Fibroblast of lung (primary cell): ENCODE data around the gene TTC38. TPM values are rescaled to one million over a fixed set of nuclear protein-coding genes. Genes with fewer than 3 reads are reported as not detected.

Source experiments
- DNase-seq, 2 donors: peaks; one replicate each; pipeline versions ENCODE4 v3.0.0 to v3.0.0-alpha.2; 2010; ENCODE audit warnings: low read depth in 2 of 2
- H2AFZ ChIP-seq: 2 replicates; pipeline ENCODE4 v1.5.1; 2012; ENCODE audit warnings: low read length, control low read depth, inconsistent platforms
- H3K27ac ChIP-seq: 2 replicates; pipeline ENCODE4 v1.5.1; 2011; ENCODE audit warnings: low read length, control low read depth; ENCODE audit not compliant: insufficient read depth
- H3K27me3 ChIP-seq: 2 replicates; pipeline ENCODE4 v1.5.1; 2011; ENCODE audit warnings: mild to moderate bottlenecking, low read length; ENCODE audit not compliant: control insufficient read depth, insufficient read depth
- H3K36me3 ChIP-seq: 2 replicates; pipeline ENCODE4 v1.5.1; 2011; ENCODE audit warnings: low read length; ENCODE audit not compliant: control insufficient read depth, insufficient read depth
- H3K4me1 ChIP-seq: 2 replicates; pipeline ENCODE4 v1.5.1; 2011; ENCODE audit warnings: low read length; ENCODE audit not compliant: control insufficient read depth, insufficient read depth; ENCODE audit errors: extremely low read depth
- H3K4me2 ChIP-seq: 2 replicates; pipeline ENCODE4 v1.5.1; 2011; ENCODE audit warnings: low read length, control low read depth; ENCODE audit not compliant: insufficient read depth; ENCODE audit errors: extremely low read depth
- H3K4me3 ChIP-seq, 4 experiments: fragments of 200-600 bp in 1 of 4; sonication (generic) in 1 of 4; replicated peaks in 1 of 4; 2 replicates each; pipeline ENCODE4 v1.5.1; 2011 to 2016; ENCODE audit warnings: low read length in 4 of 4, low read depth in 3 of 4, mild to moderate bottlenecking in 3 of 4, control low read depth in 2 of 4, inconsistent platforms in 1 of 4, mixed read lengths in 1 of 4; ENCODE audit not compliant: insufficient read depth in 1 of 4; ENCODE audit errors: control extremely low read depth in 1 of 4
- H3K79me2 ChIP-seq: 2 replicates; pipeline ENCODE4 v1.5.1; 2012; ENCODE audit warnings: mild to moderate bottlenecking, low read length, inconsistent platforms; ENCODE audit not compliant: control insufficient read depth, insufficient read depth
- H3K9ac ChIP-seq: 2 replicates; pipeline ENCODE4 v1.5.1; 2011; ENCODE audit warnings: mild to moderate bottlenecking, low read length, control low read depth; ENCODE audit not compliant: insufficient read depth
- H3K9me3 ChIP-seq: 2 replicates; pipeline ENCODE4 v1.5.1; 2012; ENCODE audit warnings: low read depth, low read length; ENCODE audit not compliant: control insufficient read depth, insufficient read depth
- H4K20me1 ChIP-seq: 2 replicates; pipeline ENCODE4 v1.5.1; 2011; ENCODE audit warnings: low read length; ENCODE audit not compliant: control insufficient read depth, insufficient read depth; ENCODE audit errors: extremely low read depth
- EZH2 ChIP-seq: IDR thresholded peaks from 2 replicates; pipeline ENCODE4 v1.5.1; 2012; ENCODE audit warnings: low read length, control low read depth, mild to moderate bottlenecking; ENCODE audit errors: missing control alignments
- polyA plus RNA-seq, 2 donors: library from polyadenylated mRNA; depleted of rRNA in 1 of 2; stranded (reverse) in 1 of 2; unstranded in 1 of 2; fragments of >200 nt; gene quantifications; 2 replicates each; pipeline ENCODE4 v1.2.1, GENCODE V29; 2011 to 2012; ENCODE audit warnings: missing spikeins in 1 of 2
- total RNA-seq: library from RNA; depleted of rRNA; stranded (reverse); fragments of >200 nt; gene quantifications from 2 replicates; pipeline ENCODE4 v1.2.1, GENCODE V29; 2014
- TF ChIP-seq, protein P1 (sequence below), 2 donors: IDR thresholded peaks in 1 of 2; conservative IDR thresholded peaks in 1 of 2; 1 replicate in 1 of 2; 2 replicates in 1 of 2; pipeline ENCODE4 v1.5.1; 2011 to 2012; ENCODE audit warnings: low read length in 2 of 2, control low read depth in 1 of 2, inconsistent platforms in 1 of 2, low read depth in 1 of 2, mild to moderate bottlenecking in 1 of 2

The TTC38 gene
- total and polyA plus RNA-seq, 2 donors (not counting 1 experiment from before 2014, with no cell fraction given), result 17.6 to 27.6 TPM

DNA sequence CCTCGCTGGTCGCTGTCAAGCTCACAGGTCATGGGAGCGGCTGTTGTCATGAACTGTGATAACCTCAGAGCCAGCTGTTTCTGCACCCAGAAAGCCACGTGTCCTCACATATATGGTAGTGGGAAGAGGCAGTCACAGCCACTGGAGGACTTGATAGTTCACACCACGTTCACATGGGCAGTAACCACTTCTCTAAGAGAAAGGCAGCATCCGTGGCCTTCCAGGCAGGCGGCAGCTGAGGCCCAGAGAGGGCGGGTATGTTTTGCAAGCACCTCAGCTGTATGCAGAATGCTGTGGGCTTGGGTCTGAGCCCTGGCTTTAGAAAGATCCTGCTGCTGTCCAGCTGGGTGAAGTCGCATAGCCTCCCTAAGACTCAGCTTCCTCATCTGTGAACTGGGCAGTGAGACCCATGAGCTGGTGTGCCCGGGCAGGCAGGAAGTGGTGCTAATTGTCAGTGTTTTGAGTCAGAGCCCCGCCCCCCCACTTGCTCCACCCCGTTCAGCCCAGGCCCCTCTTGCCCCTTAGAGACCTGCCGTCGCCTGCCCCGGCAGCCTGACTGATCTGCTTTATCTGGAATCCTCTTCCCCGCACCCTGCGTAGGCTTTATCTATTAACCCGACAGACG, 13.3 kb downstream of the TTC38 start:
- Histone ChIP-seq H3K27ac (no peak overlapping the region), H3K4me1 (no peaks in the 10 kb centered on the region), H3K79me2 (no peaks in the 10 kb centered on the region), H3K4me2 (no peak overlapping the region), H2AFZ (no peak overlapping the region), H3K36me3 (peaks cover 30% of the 10 kb centered on the region), H3K27me3 (no peaks in the 10 kb centered on the region), H3K4me3 (no peak overlapping the region), H3K9ac (no peak overlapping the region), H4K20me1 (no peaks in the 10 kb centered on the region), H3K9me3 (no peaks in the 10 kb centered on the region)
- no peak for TF ChIP-seq EZH2
- TF ChIP-seq, protein P1, sequence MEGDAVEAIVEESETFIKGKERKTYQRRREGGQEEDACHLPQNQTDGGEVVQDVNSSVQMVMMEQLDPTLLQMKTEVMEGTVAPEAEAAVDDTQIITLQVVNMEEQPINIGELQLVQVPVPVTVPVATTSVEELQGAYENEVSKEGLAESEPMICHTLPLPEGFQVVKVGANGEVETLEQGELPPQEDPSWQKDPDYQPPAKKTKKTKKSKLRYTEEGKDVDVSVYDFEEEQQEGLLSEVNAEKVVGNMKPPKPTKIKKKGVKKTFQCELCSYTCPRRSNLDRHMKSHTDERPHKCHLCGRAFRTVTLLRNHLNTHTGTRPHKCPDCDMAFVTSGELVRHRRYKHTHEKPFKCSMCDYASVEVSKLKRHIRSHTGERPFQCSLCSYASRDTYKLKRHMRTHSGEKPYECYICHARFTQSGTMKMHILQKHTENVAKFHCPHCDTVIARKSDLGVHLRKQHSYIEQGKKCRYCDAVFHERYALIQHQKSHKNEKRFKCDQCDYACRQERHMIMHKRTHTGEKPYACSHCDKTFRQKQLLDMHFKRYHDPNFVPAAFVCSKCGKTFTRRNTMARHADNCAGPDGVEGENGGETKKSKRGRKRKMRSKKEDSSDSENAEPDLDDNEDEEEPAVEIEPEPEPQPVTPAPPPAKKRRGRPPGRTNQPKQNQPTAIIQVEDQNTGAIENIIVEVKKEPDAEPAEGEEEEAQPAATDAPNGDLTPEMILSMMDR (conservative IDR thresholded peaks at IDR 0.05 in 1 of 2, IDR thresholded peaks at IDR 0.05 in 1 of 2; ENCODE audit: low read depth in 1 of 2, low read length in 2 of 2), result no peak
- no peak for DNase-seq

- DNase-seq, result no peak
Observed at GRCh38 chr22:46281866-46282678, 14.3 kb downstream of the TTC38 start.

DNA sequence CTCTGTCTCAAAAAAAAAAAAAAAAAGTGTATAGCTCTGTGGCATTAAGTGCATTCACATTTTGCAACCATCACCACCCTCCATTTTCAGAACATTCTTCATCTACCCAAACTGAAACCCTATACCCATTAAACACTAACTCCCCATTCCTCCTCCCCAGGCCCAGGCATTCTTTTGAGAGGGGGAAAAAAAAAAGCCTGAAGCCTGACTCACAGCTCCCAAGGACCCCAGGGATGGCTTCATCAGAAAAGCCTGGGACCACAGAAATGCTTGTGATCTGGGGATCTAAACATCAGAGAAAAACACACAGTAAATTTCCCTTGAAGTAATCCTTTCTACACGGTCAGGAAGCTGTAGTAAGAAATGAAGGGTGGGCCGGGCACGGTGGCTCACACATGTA, 18.2 kb downstream of the TTC38 start:
- no peak overlapping the region for H2AFZ ChIP-seq
- no peak overlapping the region for H3K9ac ChIP-seq
- H3K4me2 ChIP-seq, result no peak overlapping the region
- peaks cover 19% of the 10 kb centered on the region for H3K36me3 ChIP-seq
- H3K9me3 ChIP-seq, result no peaks in the 10 kb centered on the region
- H3K27me3 ChIP-seq, result no peaks in the 10 kb centered on the region
- no peak overlapping the region for H3K27ac ChIP-seq
- DNase-seq, result no peak
- H4K20me1 ChIP-seq, result no peaks in the 10 kb centered on the region
- H3K4me3 ChIP-seq, result no peak overlapping the region
- TF ChIP-seq, protein P1 (conservative IDR thresholded peaks at IDR 0.05 in 1 of 2, IDR thresholded peaks at IDR 0.05 in 1 of 2; ENCODE audit: low read depth in 1 of 2, low read length in 2 of 2), result no peak
- TF ChIP-seq EZH2, result no peak
- no peaks in the 10 kb centered on the region for H3K79me2 ChIP-seq
- H3K4me1 ChIP-seq, result no peaks in the 10 kb centered on the region

More at GRCh38 chr22:46281866-46282678, 14.3 kb downstream of the TTC38 start:
- H3K4me1 ChIP-seq, result no peaks in the 10 kb centered on the region
- H2AFZ ChIP-seq, result no peak overlapping the region
- H3K27me3 ChIP-seq, result no peaks in the 10 kb centered on the region
- H3K27ac ChIP-seq, result no peak overlapping the region
- TF ChIP-seq, protein P1 (conservative IDR thresholded peaks at IDR 0.05 in 1 of 2, IDR thresholded peaks at IDR 0.05 in 1 of 2; ENCODE audit: low read depth in 1 of 2, low read length in 2 of 2), result no peak
- no peak for TF ChIP-seq EZH2
- no peak overlapping the region for H3K9ac ChIP-seq
- H3K4me2 ChIP-seq, result no peak overlapping the region
- H4K20me1 ChIP-seq, result no peaks in the 10 kb centered on the region
- no peak overlapping the region for H3K4me3 ChIP-seq
- H3K9me3 ChIP-seq, result no peaks in the 10 kb centered on the region
- peaks cover 35% of the 10 kb centered on the region for H3K36me3 ChIP-seq
- no peaks in the 10 kb centered on the region for H3K79me2 ChIP-seq
